ENCODE measurements around the gene PLXNA2. TPM values are rescaled to one million over a fixed set of nuclear protein-coding genes. Genes with fewer than 3 reads are reported as not detected.

PLXNA2 gene
- total and polyA plus RNA-seq, 2 donors (not counting 1 experiment from before 2014, with no cell fraction given): 0.31 to 1.2 TPM

DNA sequence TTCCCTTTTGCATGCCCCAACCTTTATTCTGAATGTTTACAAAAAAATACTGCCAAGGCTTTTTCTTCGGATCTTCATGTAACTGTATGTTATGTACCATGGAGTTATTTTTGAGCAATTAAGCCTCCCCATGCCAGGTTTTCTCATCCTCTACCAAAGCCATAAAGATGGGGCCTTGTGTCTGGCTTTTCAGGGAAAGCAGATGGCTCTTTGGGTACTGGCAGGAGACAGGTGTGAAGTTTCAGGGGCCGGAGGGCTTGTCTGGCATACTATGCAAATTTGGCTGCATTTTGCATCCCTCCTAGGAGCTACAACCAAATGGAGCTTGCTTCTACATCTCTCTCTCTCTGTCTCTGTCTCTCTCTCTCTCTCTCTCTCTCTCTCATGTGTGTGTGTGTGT, 28.1 kb upstream of the PLXNA2 start:
- H3K27me3 ChIP-seq (replicated peaks in 1 of 4; ENCODE audit: control extremely low read depth in 1 of 4, control insufficient read depth in 3 of 4, insufficient read depth in 4 of 4, low read length in 3 of 4): peaks cover 0 to 8% (median 5%) of the 10 kb centered on the region in 4 experiments
- H3K27ac ChIP-seq (ENCODE audit: low read length in 2 of 2): no peak overlapping the region
- POLR2A ChIA-PET: no interaction called here
- DNase-seq (no peak), ATAC-seq (ENCODE audit: low read depth) (no peak)
- CTCF ChIA-PET: no interaction called here
- no peak overlapping the region for H3K4me3 ChIP-seq (ENCODE audit: control extremely low read depth in 1 of 5, extremely low read depth in 1 of 5, insufficient read depth in 1 of 5, low read depth in 2 of 5, low read length in 4 of 5)
- no peak overlapping the region for H3K4me2 ChIP-seq (replicated peaks; ENCODE audit: low read depth, low read length, poor library complexity, severe bottlenecking)
- intact Hi-C loops (cut with micrococcal nuclease): no loop called here
- no peaks in the 10 kb centered on the region for H3K36me3 ChIP-seq (replicated peaks in 1 of 2; ENCODE audit: control extremely low read depth in 1 of 2, control insufficient read depth in 1 of 2, extremely low read depth in 1 of 2, insufficient read depth in 2 of 2, low read length in 1 of 2)
- H3K9ac ChIP-seq (ENCODE audit: low read length): no peak overlapping the region
- no peaks in the 10 kb centered on the region for H3K4me1 Mint-ChIP-seq
- no peaks in the 10 kb centered on the region for H4K20me1 ChIP-seq (ENCODE audit: control insufficient read depth, insufficient read depth, low read length, poor library complexity, severe bottlenecking)
- no peak overlapping the region for H2AFZ ChIP-seq (ENCODE audit: insufficient read depth, low read depth, low read length, poor library complexity, severe bottlenecking)
- no peak for TF ChIP-seq EZH2 (IDR thresholded peaks at IDR 0.05; ENCODE audit: borderline replicate concordance, insufficient read depth, low read depth, low read length, poor library complexity, severe bottlenecking)
- TF ChIP-seq CTCF (IDR thresholded peaks at IDR 0.05): no peak
- no CpG with 5 or more reads among the region's 2 CpGs for WGBS (ENCODE audit: insufficient coverage)
- H3K27me3 Mint-ChIP-seq: peaks cover 67% of the 10 kb centered on the region
- H3K4me3 Mint-ChIP-seq: no peak overlapping the region
- no peak overlapping the region for H3K27ac Mint-ChIP-seq
- no peaks in the 10 kb centered on the region for H3K79me2 ChIP-seq (ENCODE audit: control insufficient read depth, insufficient read depth, low read length)
- no peaks in the 10 kb centered on the region for H3K9me3 Mint-ChIP-seq (ENCODE audit: insufficient read depth)
- no peaks in the 10 kb centered on the region for H3K4me1 ChIP-seq (ENCODE audit: control insufficient read depth in 2 of 2, insufficient read depth in 2 of 2, low read length in 2 of 2)
- no peaks in the 10 kb centered on the region for H3K9me3 ChIP-seq (ENCODE audit: control extremely low read depth in 1 of 3, control insufficient read depth in 2 of 3, insufficient read depth in 1 of 3, low read length in 2 of 3)

- Mint-ChIP-seq H3K27me3 (peaks cover 67% of the 10 kb centered on the region), H3K4me1 (no peaks in the 10 kb centered on the region), H3K4me3 (no peak overlapping the region), H3K9me3 (ENCODE audit: insufficient read depth) (no peaks in the 10 kb centered on the region), H3K27ac (no peak overlapping the region)
- H3K4me1 ChIP-seq (ENCODE audit: control insufficient read depth in 2 of 2, insufficient read depth in 2 of 2, low read length in 2 of 2): no peaks in the 10 kb centered on the region
- no peak overlapping the region for H2AFZ ChIP-seq (ENCODE audit: insufficient read depth, low read depth, low read length, poor library complexity, severe bottlenecking)
- no peak for ATAC-seq (ENCODE audit: low read depth)
- peaks cover 0 to 8% (median 5%) of the 10 kb centered on the region in 4 experiments for H3K27me3 ChIP-seq (replicated peaks in 1 of 4; ENCODE audit: control extremely low read depth in 1 of 4, control insufficient read depth in 3 of 4, insufficient read depth in 4 of 4, low read length in 3 of 4)
- no peak overlapping the region for H3K4me3 ChIP-seq (ENCODE audit: control extremely low read depth in 1 of 5, extremely low read depth in 1 of 5, insufficient read depth in 1 of 5, low read depth in 2 of 5, low read length in 4 of 5)
- ChIA-PET POLR2A (no interaction called here), CTCF (no interaction called here)
- no peak overlapping the region for H3K9ac ChIP-seq (ENCODE audit: low read length)
- no peak overlapping the region for H3K4me2 ChIP-seq (replicated peaks; ENCODE audit: low read depth, low read length, poor library complexity, severe bottlenecking)
- no peaks in the 10 kb centered on the region for H3K36me3 ChIP-seq (replicated peaks in 1 of 2; ENCODE audit: control extremely low read depth in 1 of 2, control insufficient read depth in 1 of 2, extremely low read depth in 1 of 2, insufficient read depth in 2 of 2, low read length in 1 of 2)
- TF ChIP-seq CTCF (IDR thresholded peaks at IDR 0.05): no peak
- no peak for TF ChIP-seq EZH2 (IDR thresholded peaks at IDR 0.05; ENCODE audit: borderline replicate concordance, insufficient read depth, low read depth, low read length, poor library complexity, severe bottlenecking)
- 50% methylated on average over 1 of the region's 3 CpGs for WGBS (ENCODE audit: insufficient coverage)
- intact Hi-C loops (cut with micrococcal nuclease): no loop called here
- no peaks in the 10 kb centered on the region for H4K20me1 ChIP-seq (ENCODE audit: control insufficient read depth, insufficient read depth, low read length, poor library complexity, severe bottlenecking)
- H3K79me2 ChIP-seq (ENCODE audit: control insufficient read depth, insufficient read depth, low read length): no peaks in the 10 kb centered on the region
- DNase-seq: no peak
- H3K9me3 ChIP-seq (ENCODE audit: control extremely low read depth in 1 of 3, control insufficient read depth in 2 of 3, insufficient read depth in 1 of 3, low read length in 2 of 3): no peaks in the 10 kb centered on the region
- H3K27ac ChIP-seq (ENCODE audit: low read length in 2 of 2): no peak overlapping the region
Observed at GRCh38 chr1:208271236-208271635, 27.1 kb upstream of the PLXNA2 start.
